GM19238 (cell line): ENCODE data around the gene CANT1.

Source experiments
- DNase-seq: peaks from one replicate; pipeline ENCODE4 v3.0.0; 2011; ENCODE audit warnings: low spot score; ENCODE audit not compliant: insufficient read length

CANT1 gene

DNA sequence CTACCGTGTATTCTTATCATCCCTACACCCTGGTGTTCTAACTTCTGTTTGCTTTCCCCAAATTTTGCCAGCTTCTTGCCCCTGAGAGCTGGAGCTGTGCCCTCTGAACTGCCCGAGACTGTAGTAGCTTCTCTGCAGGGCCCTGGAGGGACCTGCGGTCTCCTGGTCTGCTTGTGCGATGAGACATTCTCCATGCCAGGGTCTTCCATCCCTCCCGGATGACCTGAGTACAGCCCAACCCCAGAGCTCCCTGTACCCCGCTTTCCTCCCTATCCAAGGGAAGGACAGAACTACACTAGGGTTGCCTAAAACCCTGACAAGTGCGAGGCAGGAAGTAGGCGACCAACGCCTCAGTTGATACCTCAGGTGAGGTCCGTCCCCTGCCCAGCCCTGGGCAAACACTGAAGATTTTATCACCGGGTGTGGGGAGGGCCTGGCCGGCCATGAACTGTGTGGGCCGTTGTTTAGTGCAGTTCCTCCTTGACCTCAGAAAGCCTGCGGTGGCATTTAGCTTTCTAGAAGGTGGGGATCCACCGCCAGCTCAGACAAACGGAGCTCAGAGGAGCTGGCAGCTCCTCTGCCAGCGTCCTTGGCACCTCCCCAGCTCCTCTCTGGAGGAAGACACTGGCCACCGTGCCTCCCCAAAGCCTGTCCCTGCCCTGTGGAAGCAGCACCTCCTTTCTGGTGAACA lies 13.7 kb downstream of the CANT1 start:
- DNase-seq, result no peak

DNA sequence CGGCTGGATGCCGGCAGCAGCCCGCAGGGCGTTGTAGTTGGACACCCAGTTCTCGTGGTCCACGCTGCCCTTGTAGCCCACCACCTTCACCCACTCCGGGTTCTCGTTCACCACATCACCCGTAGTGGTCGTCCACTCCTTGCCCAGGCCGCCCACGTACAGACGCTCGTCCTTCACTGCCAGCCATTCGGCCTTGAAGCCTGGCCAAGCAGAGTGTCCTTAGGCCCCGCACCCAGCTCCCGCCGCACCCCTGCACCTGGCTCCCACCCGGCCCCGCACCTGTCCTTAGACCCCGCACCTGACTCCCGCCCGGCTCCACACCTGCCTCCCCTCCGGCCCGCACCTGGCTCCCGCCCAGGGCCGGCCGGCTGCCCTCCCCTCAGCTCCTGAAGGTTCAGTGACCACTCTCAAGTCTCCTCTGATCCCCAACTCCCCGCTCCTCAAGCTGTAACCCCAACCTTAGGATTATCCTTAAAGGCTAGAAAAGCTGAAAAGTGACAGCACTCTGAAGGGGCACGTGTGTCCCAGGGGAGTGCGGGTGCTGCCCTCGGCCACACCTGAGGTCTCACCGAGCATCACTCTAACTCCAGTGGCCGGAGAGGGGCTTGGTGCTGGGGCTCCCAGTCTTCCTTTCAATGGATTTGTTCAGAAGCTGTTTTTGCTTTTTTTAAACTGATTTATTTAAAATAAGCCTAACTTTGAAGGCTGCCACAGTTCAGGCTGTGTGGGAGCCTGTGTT lies 14.4 kb downstream of the CANT1 start:
- DNase-seq, result no peak

- DNase-seq, result no peak
Observed at GRCh38 chr17:78993981-78994671, 15.4 kb downstream of the CANT1 start.

- peak; percentile 52 for DNase-seq
Observed at GRCh38 chr17:78993241-78993956, 16.2 kb downstream of the CANT1 start.

DNA sequence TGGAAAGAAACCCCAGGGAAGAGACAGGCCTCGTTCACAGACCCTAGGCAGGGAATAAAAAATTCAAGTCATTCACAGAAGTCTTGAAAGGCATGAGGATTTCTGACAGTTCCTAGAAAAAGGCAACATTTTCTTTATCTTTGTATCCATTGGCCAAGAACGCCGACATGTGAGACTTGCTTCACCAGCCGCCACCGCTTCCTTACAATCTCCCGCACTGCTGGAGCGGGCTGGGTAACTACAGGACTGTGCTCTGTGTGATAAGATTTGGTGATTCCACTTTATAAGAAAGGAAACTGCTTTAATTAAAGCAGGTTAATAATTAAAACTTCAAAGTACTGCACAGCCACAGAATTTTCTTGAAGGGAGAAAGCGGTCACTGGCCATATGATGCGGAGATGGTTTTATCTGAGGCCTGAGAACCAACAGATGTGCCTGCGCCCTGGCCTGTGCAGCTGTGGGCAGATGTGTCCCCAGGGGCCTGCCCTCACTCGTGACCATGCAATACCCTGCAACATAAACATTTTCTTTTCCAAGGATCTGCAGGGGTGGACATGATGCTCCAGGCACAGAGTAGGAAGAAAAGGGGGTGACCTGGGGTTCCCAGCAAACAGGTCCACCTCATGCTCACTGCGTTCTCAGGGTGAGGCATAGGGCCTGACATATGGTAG lies 16.9 kb downstream of the CANT1 start:
- DNase-seq, result no peak

DNA sequence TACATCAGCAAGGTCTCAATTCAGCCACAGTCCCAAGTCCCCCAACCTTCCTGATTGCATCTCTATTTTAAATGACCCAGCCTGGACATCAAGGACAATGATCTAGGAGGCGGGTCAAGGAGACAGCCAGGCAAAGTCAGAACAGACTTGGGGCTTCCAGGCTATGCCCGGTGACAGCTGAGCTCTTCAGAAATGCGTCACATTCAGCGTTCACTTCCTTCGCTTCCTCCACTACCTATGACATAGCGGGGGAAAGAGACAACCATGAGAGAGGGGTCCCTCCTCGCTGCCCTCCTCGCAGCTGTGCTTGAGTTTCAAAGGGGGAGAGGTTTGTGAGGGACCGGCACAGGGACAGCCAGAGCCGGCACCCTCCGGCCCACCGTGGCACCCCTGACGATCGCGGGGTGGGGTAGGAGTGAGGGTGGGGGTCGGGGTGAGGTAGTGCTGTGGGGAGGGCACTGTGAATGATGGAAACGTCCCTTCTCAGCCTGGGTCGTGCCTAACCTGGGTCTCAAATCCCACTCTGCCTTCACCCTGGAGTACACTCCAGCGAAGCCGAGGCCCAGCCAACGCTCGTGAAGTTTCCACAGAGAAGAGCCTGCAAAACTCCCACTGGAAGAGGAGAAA lies 17.5 kb downstream of the CANT1 start:
- DNase-seq, result no peak

GRCh38 chr17:78991017-78991738 lies 18.4 kb downstream of the CANT1 start:
- DNase-seq, result no peak

GRCh38 chr17:78990349-78991016 lies 19.1 kb downstream of the CANT1 start:
- DNase-seq, result no peak

GRCh38 chr17:78988152-78988551 lies 21.4 kb downstream of the CANT1 start:
- no peak for DNase-seq

DNA sequence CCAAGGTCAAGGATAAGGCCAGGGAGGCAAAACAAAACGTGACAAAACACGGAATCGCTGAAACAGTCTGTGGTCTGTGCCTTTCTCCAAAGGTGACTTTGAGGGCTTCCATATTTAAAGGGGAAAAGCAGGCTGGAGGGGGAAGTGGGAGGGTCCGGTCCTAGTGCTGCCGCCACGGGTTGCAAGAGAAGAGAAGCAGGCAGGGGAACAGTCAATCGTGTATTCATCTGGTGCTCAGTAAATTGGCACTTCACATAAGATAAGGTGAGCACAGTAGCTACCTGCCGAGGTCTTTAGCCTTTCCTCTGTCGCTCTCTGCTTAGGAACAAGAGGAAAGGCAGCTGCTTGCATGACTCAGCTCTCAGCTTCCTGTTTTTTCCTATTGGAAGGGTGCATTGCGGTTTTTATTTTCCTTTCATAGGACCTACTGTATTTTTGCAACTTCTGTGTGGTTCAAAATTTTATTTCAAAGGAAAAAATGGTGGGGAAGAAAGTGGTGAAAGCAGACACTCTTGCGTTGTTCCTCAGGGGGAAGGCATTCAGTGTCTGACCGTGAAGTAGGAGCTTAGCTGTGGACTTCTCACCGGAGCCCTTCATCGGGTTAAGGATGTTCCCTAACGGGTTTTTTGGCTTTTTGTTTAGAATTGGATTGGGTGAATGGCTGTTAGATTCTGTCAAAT lies 22.8 kb downstream of the CANT1 start:
- no peak for DNase-seq

- DNase-seq, result peak; percentile 45
Observed at GRCh38 chr17:78986048-78986648, 23.4 kb downstream of the CANT1 start.

DNA sequence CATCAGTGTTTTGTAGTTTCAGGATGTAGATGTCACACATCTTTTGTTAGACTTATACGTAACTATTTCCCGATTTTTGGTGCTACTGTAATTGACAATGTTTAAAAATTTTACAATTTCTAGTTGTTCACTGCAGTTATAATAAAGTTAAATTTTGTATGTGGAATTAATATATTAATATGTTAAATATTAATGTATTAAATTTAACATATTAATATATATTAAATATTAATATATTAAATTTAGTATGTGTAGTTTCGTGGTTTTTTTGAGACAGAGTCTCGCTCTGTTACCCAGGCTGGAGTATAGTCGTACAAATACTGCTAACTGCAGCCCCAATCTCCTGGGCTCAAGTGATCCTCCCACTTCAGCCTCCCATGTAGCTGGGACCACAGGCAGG lies 24.2 kb downstream of the CANT1 start:
- no peak for DNase-seq

GRCh38 chr17:78981010-78981888 lies 28.3 kb downstream of the CANT1 start:
- DNase-seq, result no peak

- no peak for DNase-seq
Observed at GRCh38 chr17:78980624-78980972, 29.0 kb downstream of the CANT1 start.

DNA sequence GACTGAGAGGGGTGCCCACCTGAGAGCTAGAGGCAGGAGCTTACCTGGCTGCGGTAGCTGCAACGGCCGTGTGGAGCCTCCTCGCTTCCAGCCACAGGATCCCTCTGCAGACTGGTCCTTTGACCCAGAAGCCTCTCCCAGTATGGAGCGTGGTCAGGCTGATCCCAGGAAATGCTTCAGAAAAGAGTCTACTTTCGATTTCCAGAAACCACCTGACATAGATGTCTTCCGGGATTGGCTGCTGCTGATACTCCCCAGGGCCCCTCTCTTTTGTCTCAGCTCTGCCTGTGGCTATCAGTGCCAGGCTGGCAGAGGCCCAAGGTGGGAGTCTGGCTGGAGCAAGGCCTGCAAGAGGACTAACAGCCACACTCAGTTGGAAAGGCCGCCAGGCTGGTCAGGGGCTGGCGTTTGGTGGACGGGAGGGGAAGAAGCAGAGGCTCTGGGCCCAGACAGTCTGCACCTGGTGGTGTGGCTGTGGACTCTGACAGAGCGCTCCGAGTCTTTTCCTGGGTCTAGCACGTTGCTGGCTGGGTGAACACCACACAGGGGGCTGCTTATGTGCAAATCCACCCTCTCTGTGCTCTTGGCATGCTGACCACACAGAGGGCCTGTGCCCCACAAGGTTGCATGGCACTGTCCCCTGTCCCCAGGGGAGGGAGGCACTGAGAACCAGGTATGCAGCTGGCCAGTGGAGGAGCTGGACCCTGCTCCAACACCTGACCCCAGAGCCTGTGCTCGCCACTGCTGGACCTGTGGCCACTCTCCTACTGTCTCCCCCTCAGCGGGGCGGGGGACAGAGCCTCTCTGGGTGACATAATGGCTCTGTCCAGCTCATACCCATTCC lies 29.6 kb downstream of the CANT1 start, which contains the start of gene LGALS3BP:
TSS of gene LGALS3BP (minus strand) at position 144 of the 844 bp plus-strand sequence. CDS start 2,732 bp downstream, outside the sequence.
- DNase-seq, result no peak
